Glomerular visceral epithelial cell (primary cell): Measurements from ENCODE around the gene CNTNAP2.
"Not testable (repeated sequence)": the region's sequence is repeated elsewhere in the genome, so short reads cannot be mapped to it uniquely, and the experiment has no call there.

Experiments
- DNase-seq: peaks from one replicate; pipeline ENCODE4 v3.0.0-alpha.2; 2016; ENCODE audit errors: extremely low spot score

The CNTNAP2 gene

DNA sequence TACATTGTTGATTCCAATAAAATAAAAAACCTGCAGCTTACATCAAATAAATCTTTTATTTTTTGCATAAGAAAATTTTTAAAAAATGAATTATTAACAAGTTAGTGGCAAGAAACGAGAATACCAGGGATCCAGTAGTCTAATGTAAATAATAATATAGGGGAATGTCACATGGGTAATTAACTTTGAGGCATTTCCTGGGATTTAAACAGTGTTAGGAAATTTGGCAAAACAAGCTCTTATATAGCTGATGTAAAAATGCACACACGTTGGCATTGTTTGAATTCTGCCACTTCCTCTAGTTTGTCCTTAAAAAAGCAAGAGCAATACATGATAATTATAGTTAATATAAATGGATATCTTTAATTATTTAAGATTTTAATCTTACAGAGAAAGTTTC lies 768.6 kb downstream of the CNTNAP2 start:
- DNase-seq = no peak

DNA sequence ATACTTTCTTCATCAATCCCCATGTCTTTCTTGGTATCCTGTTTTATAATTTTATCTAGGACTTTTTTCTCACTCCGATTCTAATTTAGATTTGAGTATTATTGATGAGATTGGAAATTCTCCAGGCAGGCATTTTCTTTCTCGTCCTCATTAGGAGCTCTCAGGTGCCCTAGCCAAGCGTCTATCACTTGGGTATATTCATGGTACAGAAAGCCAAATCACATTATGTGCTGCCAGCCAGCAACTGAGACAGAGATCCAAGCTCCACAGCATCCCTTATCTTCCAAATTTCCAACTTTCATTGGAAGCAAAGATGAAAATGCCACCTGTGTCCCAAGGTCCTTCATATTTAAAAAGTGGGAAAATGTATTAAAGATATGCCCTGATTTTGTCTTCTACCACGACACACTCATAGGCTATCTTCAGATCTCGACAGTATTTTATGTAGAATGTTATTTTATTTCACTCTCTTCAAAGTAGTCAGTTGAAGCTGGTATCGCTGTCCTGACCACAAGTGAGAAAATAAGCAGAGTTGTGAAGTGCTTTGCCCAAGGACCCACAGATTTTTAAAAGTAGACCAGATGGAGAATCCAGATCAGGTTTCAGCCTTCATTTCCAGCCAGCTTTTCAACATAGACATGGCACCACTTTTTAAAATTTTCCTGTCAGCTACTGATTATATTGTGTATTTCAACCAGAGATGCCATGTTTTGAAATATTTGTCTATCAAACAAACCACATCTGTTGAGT lies 773.4 kb downstream of the CNTNAP2 start:
- DNase-seq = no peak

DNA sequence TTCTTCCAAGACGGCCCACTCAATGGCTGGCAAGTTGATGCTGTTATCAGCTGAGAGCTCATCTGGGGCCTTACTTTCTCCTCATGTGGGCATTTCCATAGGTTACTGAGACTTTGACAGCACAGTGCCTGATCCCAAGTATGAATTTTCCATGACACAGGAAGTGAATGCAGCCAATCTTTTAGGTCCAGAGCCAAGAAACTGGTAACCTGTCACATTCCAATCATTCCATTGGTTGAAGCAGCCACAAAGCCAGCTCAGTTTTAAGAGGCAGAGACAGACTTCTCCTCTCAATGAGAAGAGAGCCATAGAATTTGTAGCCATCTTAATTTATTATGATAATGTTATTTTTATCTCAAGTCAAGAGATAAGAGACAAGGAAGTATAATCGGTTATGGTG lies 775.5 kb downstream of the CNTNAP2 start:
- peak; percentile 44 for DNase-seq

DNA sequence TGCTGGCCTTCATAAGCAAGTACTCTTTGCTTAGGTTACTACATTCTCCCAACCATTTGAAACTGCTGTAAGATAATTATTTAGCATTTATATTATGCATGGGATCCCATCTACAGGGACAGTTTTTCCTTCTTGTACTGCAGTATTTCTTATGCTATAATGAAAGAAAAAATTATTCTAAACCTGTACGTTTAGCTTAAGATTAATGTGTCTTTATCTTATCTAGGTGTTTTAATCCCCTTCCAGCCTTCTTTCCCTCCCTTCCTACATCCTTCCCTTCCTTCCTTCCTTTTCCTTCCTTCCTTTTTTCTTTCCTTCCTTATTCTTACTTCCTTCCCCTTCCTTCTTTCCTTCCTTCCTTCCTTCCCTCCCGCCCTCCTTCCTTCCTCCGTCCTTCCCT lies 778.3 kb downstream of the CNTNAP2 start:
- DNase-seq = no peak

DNA sequence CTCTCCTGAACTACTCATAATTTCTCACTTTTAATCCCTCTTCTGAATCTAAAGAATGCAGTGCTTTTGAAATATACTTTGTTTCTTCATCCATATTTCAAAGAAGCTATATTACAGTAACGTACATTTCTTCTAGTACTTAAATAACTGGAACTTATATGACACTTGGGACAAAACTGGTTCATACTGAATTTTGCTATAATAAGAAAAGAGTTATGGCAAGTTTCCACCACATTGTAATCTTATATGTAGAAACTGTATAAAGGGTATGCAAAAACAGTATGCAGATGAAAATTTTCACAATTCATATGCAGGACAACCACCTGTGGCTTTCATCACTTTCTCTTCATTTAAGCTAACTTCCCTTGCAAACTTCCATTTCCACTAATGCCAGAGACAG lies 785.7 kb downstream of the CNTNAP2 start:
- DNase-seq = no peak

DNA sequence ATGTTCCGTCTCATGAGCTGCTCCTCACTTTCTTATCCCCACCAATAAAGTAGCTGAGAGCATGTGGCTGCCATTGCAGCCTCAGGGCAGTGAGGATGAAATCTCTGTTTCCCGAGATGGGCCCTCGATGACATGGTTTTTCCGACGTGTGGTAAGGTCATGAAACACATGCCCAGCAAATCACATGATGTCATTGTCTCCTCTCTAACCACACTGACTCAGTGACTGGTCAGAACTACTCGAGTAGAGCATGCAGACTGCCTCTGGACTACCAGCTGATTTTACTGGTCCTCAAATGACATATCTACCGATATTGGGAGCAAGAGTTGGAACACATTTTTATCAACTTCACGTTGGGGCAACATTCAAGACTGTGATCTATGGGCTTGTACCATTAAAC lies 786.1 kb downstream of the CNTNAP2 start:
- no peak for DNase-seq

DNA sequence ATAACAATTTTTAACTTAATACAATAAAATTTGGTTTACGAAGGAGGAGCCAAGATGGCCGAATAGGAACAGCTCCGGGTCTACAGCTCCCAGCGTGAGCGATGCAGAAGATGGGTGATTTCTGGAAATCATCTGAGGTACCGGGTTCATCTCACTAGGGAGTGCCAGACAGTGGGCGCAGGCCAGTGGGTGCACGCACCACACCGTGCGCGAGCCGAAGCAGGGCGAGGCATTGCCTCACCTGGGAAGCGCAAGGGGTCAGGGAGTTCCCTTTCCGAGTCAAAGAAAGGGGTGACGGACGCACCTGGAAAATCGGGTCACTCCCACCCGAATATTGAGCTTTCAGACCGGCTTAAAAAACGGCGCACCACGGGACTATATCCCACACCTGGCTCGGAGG lies 789.1 kb downstream of the CNTNAP2 start:
- DNase-seq = not testable (repeated sequence)

DNA sequence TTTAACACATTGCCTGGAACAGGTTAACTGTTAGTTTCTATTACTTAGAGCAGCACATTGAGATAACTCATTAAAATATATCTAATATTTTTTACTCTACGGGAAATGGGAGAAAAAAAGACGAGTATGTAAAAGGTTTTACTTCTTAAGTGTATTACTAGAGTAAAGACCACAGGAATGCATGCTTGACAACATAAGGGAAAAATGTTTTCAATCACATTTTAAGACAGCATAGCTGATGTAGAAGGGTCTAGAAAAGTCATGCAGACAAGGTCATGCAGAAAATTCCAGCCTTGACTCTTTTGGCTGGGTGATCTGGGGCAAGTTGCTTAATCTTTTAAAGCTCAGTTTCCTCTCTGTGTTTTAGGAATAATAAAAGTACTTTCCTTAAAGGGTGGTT lies 806.2 kb downstream of the CNTNAP2 start:
- no peak for DNase-seq

DNA sequence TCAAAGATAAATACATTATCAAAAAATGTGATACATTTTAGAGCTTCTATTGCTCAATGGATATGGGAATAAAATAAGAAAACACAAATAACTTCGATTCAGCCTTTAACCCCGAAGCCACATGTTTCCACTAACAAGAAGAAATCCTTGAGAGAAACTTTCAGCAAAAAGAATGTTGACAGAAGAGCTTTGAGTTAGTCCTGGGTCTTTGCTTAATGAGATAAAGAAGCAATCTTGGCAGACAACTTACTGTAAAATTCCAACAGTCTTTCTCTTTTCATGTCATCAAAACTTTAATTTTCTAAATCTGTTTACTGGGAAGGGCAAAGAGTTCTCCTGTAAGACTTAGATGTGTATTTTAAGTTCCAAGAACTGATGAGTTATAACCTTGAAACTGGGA lies 810.2 kb downstream of the CNTNAP2 start:
- no peak for DNase-seq

DNA sequence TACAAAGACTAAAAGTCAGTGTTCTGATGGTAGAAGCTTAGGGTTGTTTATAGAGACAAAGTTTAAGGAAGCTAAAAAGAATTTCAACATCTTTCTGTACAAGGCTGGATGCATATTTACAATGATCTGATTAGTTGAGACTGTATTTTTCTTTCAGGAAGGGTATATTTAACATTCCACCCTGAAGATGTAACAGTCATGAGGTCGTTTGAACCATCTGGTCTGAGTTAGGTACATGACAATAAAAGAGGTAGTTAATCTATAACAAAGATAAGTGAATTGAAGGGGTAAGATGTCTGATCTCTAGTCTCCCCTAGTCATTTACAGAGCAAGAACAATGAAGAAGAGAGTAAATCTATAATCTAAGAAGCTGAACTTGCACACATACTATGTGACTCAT lies 821.2 kb downstream of the CNTNAP2 start:
- peak; percentile 40 for DNase-seq

DNA sequence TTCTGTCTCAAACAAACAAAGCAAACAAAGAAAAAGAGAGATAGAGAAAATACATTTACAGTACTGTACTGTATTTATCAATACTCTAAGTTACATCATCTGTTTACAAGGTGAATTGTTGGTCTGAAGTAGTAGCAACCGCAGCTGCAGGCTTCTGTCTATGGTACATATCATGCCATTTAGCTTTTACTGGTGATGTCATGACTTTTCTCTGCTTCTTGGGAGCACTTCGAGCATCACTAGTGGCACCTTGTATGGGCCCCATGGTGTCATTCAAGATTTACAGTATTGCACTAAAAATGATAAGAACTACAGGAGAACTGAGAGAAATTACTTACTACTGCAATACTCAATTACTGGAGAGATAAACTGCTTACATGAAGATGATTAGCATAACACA lies 826.9 kb downstream of the CNTNAP2 start:
- no peak for DNase-seq

DNA sequence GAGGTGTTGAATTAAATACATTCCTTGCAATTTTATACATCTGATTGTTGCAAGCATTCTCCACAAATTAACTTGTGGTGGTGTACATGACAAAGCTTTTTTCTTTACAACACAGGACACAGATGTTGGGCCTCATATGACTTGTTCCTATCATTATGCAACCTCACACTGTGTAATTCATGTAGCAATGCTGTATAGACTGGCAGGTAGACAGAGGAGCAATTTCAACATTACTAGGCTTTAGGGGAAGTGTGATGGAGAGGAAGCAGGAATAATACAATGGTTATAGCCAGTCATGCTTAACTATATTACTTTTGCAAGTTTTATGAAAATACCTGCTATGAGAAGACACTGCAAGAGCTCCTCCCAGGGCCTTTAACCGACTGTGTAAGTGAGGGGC lies 832.1 kb downstream of the CNTNAP2 start:
- no peak for DNase-seq

DNA sequence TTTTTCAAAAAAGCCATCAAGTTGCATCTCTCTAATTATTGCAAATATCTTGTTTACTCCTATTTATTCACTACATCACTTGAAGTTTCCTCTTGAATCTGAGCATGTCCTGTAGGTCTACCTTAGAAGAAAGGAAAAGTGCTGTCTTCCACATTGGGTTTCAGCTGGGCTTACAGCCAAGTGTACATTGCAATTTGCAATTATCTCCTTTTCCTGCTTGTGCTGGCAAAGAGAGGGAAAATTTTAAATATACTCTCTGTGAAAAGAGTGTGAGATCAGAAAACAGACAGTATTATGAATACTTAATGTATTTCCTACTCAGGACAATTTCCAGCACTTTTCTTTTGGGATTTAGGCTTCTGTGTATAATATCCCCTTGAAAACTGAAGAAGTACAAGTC lies 839.7 kb downstream of the CNTNAP2 start:
- DNase-seq = no peak

DNA sequence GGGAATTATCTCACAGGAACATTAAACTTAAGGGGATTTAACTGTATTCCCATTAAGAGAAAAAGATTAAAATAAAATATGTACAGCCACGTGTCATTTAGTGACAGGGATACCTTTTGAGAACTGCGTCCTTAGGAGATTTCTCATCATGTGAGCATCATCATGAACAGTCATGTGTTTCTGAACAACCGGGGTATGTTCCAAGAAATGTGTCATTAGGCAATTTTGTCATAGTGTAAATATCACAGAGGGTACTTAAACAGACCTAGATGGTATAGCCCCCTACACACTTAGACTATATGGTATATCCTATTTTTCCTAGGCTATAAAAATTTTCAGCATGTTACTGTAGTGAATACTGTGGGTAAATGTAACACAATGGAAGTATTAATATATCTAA lies 840.3 kb downstream of the CNTNAP2 start:
- DNase-seq = no peak

DNA sequence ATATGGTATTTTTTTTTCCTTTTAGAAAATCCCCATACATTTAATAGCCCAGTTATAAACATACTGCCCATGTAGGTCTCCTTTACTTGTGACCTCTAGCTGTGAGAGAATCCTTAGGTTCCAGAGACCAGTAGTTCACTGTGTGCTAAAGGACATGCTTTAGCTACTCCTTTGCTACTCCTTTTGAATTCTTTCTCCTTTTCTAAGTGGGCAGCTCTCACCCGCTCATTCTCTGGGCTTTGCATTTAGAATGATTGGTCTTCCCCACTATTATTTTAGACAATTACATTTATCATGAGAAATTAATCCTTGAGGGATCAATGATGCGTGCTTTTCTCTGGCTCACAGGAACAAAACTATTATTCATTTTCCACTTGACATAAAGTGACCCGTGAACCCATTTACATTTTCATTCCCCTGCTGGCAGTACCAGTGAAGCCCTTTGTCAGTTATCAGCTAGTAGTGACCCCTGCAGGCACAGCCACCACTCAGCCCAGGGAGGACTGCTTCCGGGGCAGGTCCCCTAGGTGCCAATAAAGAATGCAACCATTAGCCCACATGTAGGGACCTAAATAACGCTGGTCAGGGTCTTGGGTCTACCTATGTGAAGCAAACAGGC lies 844.3 kb downstream of the CNTNAP2 start:
- peak; percentile 12 for DNase-seq

DNA sequence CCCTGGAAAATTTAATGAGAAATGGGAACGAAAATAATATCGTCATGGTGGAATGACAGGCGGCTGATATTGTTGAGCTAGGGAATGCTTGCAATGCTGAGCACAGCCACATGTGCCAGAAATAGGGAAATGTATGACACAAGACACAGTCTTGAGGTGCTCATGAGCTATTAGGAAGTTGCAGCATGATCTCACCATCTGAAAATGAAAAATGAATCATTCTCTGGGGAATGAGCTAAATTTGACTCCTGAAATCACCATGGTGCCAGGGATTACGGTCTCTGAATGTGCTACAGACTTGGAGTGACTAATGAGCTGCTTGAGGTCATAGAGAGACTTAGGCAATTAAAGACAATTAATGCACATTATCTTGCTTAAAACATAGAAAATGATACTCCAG lies 845.0 kb downstream of the CNTNAP2 start:
- DNase-seq = peak; percentile 83

DNA sequence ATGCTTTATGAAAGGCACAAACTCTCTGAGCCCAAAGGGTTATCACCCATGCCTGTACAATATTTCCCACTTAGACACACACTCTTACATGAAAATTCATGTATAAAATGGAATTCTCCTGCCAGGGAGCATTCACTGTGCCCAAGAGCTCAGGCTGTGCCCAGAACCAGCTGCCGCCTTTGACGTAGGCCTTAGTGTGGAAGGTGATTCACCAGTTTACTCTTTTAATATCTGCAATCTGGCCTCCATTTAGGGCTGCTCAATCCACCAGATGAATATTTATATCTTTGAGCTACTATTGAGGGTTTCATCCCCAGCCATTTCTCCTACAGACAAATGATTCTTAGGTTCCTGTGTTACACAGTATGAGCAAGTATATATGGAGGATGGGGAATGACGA lies 849.7 kb downstream of the CNTNAP2 start:
- DNase-seq = no peak

DNA sequence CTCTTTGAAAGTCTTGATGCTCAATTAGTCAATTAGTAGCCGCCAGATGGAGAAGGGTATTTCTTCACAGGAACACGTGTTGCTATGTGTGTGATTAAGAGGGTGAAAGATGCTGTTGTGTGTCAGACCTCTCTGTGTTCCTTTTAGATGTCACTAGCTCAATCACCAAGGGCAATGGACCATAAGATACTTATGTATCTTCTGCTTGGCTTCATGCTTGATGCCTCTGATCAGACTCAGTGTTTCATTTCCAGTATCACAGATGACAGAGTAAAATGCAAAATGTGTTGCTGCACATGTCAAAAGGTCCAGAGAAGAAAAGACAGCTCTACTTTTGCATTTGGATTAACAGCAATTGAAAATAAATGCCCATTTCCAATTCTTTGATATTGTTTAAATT lies 865.9 kb downstream of the CNTNAP2 start:
- DNase-seq = no peak

DNA sequence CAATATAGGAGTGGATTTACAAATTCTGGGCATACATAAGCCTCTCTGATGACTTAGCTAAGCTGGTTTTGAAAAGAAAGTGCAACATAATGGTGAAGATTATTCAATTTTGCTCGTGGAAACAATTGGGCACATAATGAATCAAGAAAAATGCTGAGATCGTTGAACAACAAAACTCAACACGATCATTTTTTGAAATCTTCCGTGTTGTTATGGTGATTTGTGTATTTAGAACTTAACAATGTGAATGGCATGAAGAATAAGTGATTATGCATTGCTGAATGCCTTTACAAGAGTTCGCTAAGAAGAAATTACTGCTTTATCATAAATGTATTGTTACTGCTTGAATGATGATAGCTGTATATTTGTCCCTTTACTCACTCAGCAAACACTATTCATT lies 875.0 kb downstream of the CNTNAP2 start:
- DNase-seq = no peak

DNA sequence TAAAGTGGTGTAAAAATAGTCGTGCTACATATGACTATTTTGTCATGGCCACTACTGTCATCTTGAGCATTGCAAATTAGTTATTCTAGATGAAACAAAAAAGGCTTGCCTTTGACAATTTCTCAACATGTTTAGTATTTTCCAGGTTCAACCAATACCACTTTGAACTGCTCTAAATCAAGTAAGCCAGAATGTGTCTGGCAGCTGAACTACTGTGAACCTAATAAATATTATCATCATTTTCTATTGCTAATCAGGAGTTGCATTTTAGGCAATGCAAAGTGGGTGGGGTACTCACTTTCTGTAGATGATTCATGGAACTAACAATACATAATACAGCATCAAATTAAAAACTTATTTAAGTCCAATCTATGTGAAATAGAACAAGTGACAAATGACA lies 877.2 kb downstream of the CNTNAP2 start:
- DNase-seq = no peak

DNA sequence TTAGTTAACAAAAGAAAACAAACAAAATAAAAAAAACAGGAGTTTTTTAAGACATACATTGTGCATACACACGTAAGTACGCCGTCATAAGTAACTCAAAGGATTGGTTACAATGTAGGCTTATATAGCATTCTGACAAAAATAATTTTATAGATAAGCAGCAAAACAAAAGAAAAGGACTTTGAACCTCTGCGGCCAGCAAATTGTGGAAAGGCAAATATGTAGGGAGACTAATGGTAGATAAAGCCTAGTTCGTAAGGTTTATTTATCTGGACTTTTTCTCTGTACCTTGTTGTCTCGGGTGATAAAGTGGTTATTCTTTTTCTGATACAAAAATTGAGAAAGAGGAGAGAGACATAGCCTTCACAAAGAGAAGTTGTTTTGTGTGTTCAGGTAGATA lies 891.9 kb downstream of the CNTNAP2 start:
- DNase-seq = no peak

DNA sequence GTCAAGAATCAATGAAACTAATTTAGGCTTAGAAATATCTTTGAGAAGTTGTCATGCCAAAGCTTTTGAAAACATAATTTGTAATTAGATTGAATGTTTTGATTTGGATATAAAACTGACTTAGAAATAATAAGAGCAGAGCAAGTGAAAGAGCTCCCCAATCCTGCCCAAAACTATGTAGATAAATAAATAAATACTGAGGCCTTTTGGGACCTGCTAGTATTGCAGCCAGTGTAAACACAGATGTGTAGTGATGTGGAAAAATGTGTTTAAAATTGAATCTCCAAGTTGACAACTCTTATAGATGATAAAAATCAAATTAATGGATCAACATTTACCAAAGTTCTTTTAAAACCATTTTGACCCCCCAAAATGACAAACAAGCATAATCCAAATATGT lies 896.1 kb downstream of the CNTNAP2 start:
- no peak for DNase-seq

DNA sequence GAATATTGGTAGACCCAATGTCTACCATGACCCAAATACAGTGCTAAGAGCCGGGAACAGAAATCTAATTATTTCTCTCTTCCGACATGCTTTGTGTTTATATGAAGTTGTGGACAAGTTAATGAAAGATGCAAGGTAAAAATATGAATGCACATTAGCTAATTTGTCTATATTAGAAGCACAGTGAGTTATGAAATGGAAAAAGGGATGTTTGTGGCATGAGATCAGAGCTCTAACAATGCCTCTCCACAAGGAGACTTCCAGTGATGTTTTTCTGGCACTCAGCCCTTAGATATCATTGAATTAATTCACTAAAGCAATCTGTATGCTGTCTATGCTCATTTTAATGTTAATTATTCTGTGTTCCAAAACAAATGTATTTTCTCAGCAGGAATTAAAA lies 897.2 kb downstream of the CNTNAP2 start:
- DNase-seq = no peak
